SK-N-SH treated with all-trans-retinoic acid at 6 μM for 48 hours (cell line): ENCODE results near the gene COL4A2.

Source experiments
- ATAC-seq: fragments of 200-7000 bp; cut with Tn5 transposase; 3 replicates; pipeline ENCODE4 v1.9.1; 2020; ENCODE audit warnings: mild to moderate bottlenecking, moderate library complexity
- ARNTL ChIP-seq: fragments of 450-650 bp; formaldehyde crosslinking; IDR thresholded peaks from 2 replicates; pipeline ENCODE4 v1.5.0; 2020; ENCODE audit warnings: low read depth, mild to moderate bottlenecking, moderate library complexity, borderline replicate concordance
- BACH2 ChIP-seq: fragments of 250-450 bp; sonication (Bioruptor Pico); IDR thresholded peaks from 2 replicates; pipeline ENCODE4 v1.9.0; 2021; ENCODE audit warnings: mild to moderate bottlenecking, borderline replicate concordance
- ESRRG ChIP-seq: fragments of 250-450 bp; sonication (Bioruptor Pico); IDR thresholded peaks from 2 replicates; pipeline ENCODE4 v1.6.1; 2021; ENCODE audit warnings: mild to moderate bottlenecking
- GLIS3 ChIP-seq: fragments of 250-450 bp; sonication (Bioruptor Pico); IDR thresholded peaks from 2 replicates; pipeline ENCODE4 v1.5.0; 2020; ENCODE audit warnings: mild to moderate bottlenecking, moderate library complexity
- ISL1 ChIP-seq: fragments of 250-450 bp; sonication (Bioruptor Pico); IDR thresholded peaks from 2 replicates; pipeline ENCODE4 v2.1.2; 2022; ENCODE audit warnings: mild to moderate bottlenecking, moderate library complexity
- OSR1 ChIP-seq: fragments of 250-450 bp; sonication (Bioruptor Pico); IDR thresholded peaks from 2 replicates; pipeline ENCODE4 v1.8.0; 2022; ENCODE audit warnings: moderate library complexity, mild to moderate bottlenecking, inconsistent platforms
- PPARA ChIP-seq: fragments of 250-450 bp; sonication (Bioruptor Pico); IDR thresholded peaks from 2 replicates; pipeline ENCODE4 v1.5.0; 2020; ENCODE audit warnings: mild to moderate bottlenecking, borderline replicate concordance
- RARB ChIP-seq: fragments of 250-450 bp; sonication (Bioruptor Pico); IDR thresholded peaks from 2 replicates; pipeline ENCODE4 v1.8.0; 2021; ENCODE audit warnings: mild to moderate bottlenecking, moderate library complexity
- SNAI2 ChIP-seq: fragments of 250-450 bp; sonication (Bioruptor Pico); IDR thresholded peaks from 2 replicates; pipeline ENCODE4 v1.5.0; 2020; ENCODE audit warnings: mild to moderate bottlenecking, moderate library complexity
- TCF4 ChIP-seq: fragments of 250-450 bp; sonication (Bioruptor Pico); IDR thresholded peaks from 2 replicates; pipeline ENCODE4 v1.8.0; 2021; ENCODE audit warnings: mild to moderate bottlenecking, moderate library complexity, borderline replicate concordance
- TOX ChIP-seq: fragments of 250-450 bp; sonication (Bioruptor Pico); IDR thresholded peaks from 2 replicates; pipeline ENCODE4 v1.8.0; 2021; ENCODE audit warnings: mild to moderate bottlenecking, moderate library complexity, borderline replicate concordance
- ZFP3 ChIP-seq: fragments of 250-450 bp; sonication (Bioruptor Pico); IDR thresholded peaks from 2 replicates; pipeline ENCODE4 v1.5.0; 2020; ENCODE audit warnings: mild to moderate bottlenecking, moderate library complexity
- ZFP30 ChIP-seq: fragments of 450-650 bp; formaldehyde crosslinking; IDR thresholded peaks from 2 replicates; pipeline ENCODE4 v1.5.0; 2022; ENCODE audit warnings: mild to moderate bottlenecking, moderate library complexity
- ZNF565 ChIP-seq: fragments of 450-650 bp; formaldehyde crosslinking; conservative IDR thresholded peaks from 2 replicates; pipeline ENCODE4 v1.5.0; 2020; ENCODE audit warnings: low read depth, mild to moderate bottlenecking, moderate library complexity
- ZNF70 ChIP-seq: fragments of 450-650 bp; formaldehyde crosslinking; IDR thresholded peaks from 2 replicates; pipeline ENCODE4 v1.5.0; 2020; ENCODE audit warnings: mild to moderate bottlenecking, moderate library complexity
- ZNF8 ChIP-seq: fragments of 450-650 bp; formaldehyde crosslinking; IDR thresholded peaks from 2 replicates; pipeline ENCODE4 v1.5.0; 2020; ENCODE audit warnings: mild to moderate bottlenecking, moderate library complexity
- TF ChIP-seq, protein P1 (sequence below): fragments of 250-450 bp; sonication (Bioruptor Pico); IDR thresholded peaks from 2 replicates; pipeline ENCODE4 v1.8.0; 2021; ENCODE audit warnings: low read depth, mild to moderate bottlenecking, moderate library complexity, borderline replicate concordance
- TF ChIP-seq, protein P2 (sequence below): fragments of 250-450 bp; sonication (Bioruptor Pico); IDR thresholded peaks from 2 replicates; pipeline ENCODE4 v1.8.0; 2020; ENCODE audit warnings: mild to moderate bottlenecking, moderate library complexity, borderline replicate concordance
- TF ChIP-seq, protein P3 (sequence below): fragments of 250-450 bp; sonication (Bioruptor Pico); IDR thresholded peaks from 2 replicates; pipeline ENCODE4 v1.5.0; 2020; ENCODE audit warnings: mild to moderate bottlenecking, moderate library complexity
- TF ChIP-seq, protein P4 (sequence below): fragments of 250-450 bp; sonication (Bioruptor Pico); IDR thresholded peaks from 2 replicates; pipeline ENCODE4 v1.5.1; 2020; ENCODE audit warnings: low read depth, mild to moderate bottlenecking, moderate library complexity
- TF ChIP-seq, protein P5 (sequence below): fragments of 250-450 bp; sonication (Bioruptor Pico); IDR thresholded peaks from 2 replicates; pipeline ENCODE4 v1.5.1; 2021; ENCODE audit warnings: mild to moderate bottlenecking, moderate library complexity

The COL4A2 gene

DNA sequence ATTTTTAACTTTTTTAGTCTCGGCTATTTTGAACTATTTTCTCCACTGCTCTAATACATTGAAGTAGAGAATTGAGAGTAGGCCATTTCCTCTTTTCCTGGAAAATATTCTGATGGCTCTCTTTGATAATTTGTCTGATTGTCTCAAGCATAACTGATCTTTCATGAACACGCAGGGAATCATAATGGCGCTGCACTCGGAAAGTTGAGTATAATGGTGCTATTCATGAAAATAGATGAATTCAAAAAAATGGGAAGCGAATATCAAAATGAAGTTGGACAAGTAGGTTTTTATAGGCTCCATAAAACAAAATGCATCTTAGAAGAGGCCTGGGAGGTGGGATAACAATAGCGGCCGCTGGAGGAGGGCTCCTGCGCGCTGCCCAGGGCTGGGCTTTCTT, 29.0 kb downstream of the COL4A2 start:
- no peak for ATAC-seq
- TF ChIP-seq, protein P1, sequence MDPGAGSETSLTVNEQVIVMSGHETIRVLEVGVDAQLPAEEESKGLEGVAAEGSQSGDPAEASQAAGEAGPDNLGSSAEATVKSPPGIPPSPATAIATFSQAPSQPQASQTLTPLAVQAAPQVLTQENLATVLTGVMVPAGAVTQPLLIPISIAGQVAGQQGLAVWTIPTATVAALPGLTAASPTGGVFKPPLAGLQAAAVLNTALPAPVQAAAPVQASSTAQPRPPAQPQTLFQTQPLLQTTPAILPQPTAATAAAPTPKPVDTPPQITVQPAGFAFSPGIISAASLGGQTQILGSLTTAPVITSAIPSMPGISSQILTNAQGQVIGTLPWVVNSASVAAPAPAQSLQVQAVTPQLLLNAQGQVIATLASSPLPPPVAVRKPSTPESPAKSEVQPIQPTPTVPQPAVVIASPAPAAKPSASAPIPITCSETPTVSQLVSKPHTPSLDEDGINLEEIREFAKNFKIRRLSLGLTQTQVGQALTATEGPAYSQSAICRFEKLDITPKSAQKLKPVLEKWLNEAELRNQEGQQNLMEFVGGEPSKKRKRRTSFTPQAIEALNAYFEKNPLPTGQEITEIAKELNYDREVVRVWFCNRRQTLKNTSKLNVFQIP (CRISPR knock-in tag), result no peak
- TF ChIP-seq, protein P2, sequence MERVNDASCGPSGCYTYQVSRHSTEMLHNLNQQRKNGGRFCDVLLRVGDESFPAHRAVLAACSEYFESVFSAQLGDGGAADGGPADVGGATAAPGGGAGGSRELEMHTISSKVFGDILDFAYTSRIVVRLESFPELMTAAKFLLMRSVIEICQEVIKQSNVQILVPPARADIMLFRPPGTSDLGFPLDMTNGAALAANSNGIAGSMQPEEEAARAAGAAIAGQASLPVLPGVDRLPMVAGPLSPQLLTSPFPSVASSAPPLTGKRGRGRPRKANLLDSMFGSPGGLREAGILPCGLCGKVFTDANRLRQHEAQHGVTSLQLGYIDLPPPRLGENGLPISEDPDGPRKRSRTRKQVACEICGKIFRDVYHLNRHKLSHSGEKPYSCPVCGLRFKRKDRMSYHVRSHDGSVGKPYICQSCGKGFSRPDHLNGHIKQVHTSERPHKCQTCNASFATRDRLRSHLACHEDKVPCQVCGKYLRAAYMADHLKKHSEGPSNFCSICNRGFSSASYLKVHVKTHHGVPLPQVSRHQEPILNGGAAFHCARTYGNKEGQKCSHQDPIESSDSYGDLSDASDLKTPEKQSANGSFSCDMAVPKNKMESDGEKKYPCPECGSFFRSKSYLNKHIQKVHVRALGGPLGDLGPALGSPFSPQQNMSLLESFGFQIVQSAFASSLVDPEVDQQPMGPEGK (CRISPR knock-in tag), result no peak
- no peak for TF ChIP-seq ARNTL (CRISPR knock-in tag)
- TF ChIP-seq ZFP3 (CRISPR knock-in tag), result no peak
- no peak for TF ChIP-seq ZNF565 (CRISPR knock-in tag)
- no peak for TF ChIP-seq PPARA
- no peak for TF ChIP-seq GLIS3 (CRISPR knock-in tag)
- TF ChIP-seq, protein P3, sequence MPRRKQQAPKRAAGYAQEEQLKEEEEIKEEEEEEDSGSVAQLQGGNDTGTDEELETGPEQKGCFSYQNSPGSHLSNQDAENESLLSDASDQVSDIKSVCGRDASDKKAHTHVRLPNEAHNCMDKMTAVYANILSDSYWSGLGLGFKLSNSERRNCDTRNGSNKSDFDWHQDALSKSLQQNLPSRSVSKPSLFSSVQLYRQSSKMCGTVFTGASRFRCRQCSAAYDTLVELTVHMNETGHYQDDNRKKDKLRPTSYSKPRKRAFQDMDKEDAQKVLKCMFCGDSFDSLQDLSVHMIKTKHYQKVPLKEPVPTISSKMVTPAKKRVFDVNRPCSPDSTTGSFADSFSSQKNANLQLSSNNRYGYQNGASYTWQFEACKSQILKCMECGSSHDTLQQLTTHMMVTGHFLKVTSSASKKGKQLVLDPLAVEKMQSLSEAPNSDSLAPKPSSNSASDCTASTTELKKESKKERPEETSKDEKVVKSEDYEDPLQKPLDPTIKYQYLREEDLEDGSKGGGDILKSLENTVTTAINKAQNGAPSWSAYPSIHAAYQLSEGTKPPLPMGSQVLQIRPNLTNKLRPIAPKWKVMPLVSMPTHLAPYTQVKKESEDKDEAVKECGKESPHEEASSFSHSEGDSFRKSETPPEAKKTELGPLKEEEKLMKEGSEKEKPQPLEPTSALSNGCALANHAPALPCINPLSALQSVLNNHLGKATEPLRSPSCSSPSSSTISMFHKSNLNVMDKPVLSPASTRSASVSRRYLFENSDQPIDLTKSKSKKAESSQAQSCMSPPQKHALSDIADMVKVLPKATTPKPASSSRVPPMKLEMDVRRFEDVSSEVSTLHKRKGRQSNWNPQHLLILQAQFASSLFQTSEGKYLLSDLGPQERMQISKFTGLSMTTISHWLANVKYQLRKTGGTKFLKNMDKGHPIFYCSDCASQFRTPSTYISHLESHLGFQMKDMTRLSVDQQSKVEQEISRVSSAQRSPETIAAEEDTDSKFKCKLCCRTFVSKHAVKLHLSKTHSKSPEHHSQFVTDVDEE, result no peak
- TF ChIP-seq, protein P4, sequence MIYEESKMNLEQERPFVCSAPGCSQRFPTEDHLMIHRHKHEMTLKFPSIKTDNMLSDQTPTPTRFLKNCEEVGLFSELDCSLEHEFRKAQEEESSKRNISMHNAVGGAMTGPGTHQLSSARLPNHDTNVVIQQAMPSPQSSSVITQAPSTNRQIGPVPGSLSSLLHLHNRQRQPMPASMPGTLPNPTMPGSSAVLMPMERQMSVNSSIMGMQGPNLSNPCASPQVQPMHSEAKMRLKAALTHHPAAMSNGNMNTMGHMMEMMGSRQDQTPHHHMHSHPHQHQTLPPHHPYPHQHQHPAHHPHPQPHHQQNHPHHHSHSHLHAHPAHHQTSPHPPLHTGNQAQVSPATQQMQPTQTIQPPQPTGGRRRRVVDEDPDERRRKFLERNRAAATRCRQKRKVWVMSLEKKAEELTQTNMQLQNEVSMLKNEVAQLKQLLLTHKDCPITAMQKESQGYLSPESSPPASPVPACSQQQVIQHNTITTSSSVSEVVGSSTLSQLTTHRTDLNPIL (CRISPR knock-in tag), result no peak
- TF ChIP-seq TCF4, result no peak
- no peak for TF ChIP-seq ZFP30 (CRISPR knock-in tag)
- TF ChIP-seq BACH2 (CRISPR knock-in tag), result no peak
- TF ChIP-seq, protein P5, sequence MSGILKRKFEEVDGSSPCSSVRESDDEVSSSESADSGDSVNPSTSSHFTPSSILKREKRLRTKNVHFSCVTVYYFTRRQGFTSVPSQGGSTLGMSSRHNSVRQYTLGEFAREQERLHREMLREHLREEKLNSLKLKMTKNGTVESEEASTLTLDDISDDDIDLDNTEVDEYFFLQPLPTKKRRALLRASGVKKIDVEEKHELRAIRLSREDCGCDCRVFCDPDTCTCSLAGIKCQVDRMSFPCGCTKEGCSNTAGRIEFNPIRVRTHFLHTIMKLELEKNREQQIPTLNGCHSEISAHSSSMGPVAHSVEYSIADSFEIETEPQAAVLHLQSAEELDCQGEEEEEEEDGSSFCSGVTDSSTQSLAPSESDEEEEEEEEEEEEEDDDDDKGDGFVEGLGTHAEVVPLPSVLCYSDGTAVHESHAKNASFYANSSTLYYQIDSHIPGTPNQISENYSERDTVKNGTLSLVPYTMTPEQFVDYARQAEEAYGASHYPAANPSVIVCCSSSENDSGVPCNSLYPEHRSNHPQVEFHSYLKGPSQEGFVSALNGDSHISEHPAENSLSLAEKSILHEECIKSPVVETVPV, result no peak

DNA sequence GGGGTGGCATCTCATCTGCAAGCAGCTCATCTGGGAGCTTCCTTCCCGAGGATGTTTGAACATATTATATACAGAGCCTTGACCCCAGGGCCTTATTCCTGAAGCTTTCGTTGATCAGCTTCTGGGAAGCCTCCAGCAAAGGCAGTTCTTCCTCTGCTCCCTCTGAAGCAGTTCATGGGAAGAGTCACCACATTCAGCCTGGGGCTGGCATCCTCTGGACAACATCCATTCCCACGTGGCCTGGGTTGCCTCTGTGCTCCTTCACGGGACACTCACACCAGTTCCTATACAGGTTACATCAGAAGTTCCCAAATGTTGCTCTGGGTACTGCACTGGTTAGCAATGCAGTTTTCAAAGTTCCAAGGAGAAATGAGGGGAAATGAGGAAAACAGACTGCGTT, 29.6 kb downstream of the COL4A2 start:
- no peak for ATAC-seq
- TF ChIP-seq RARB, result no peak
- no peak for TF ChIP-seq ZNF70
- TF ChIP-seq ZNF8 (CRISPR knock-in tag), result no peak
- no peak for TF ChIP-seq OSR1 (CRISPR knock-in tag)
- TF ChIP-seq ZFP30 (CRISPR knock-in tag), result no peak
- TF ChIP-seq, protein P4 (CRISPR knock-in tag), result no peak
- TF ChIP-seq GLIS3 (CRISPR knock-in tag), result no peak
- no peak for TF ChIP-seq PPARA
- no peak for TF ChIP-seq ZNF565 (CRISPR knock-in tag)
- TF ChIP-seq TOX (CRISPR knock-in tag), result no peak
- TF ChIP-seq, protein P3, result no peak
- TF ChIP-seq BACH2 (CRISPR knock-in tag), result no peak
- TF ChIP-seq SNAI2 (CRISPR knock-in tag), result no peak
- TF ChIP-seq ISL1 (CRISPR knock-in tag), result no peak
- TF ChIP-seq, protein P2 (CRISPR knock-in tag), result no peak
- TF ChIP-seq ESRRG, result no peak
- TF ChIP-seq, protein P1 (CRISPR knock-in tag), result no peak
- TF ChIP-seq ZFP3 (CRISPR knock-in tag), result no peak
- no peak for TF ChIP-seq ARNTL (CRISPR knock-in tag)
